Measurements from ENCODE around the gene SYNDIG1.
A peak's percentile ranks its signal among the peaks of the same experiment; 100 is the strongest.

The SYNDIG1 gene

GRCh38 chr20:24580855-24581254 is 111.4 kb downstream of the SYNDIG1 start:
- no peak overlapping the region for H3K4me3 ChIP-seq (replicated peaks; ENCODE audit: low read depth, low read length)
- no peak for DNase-seq (ENCODE audit: low read depth)
- no peak for TF ChIP-seq CTCF (IDR thresholded peaks at IDR 0.05; ENCODE audit: low read length, missing control alignments)

GRCh38 chr20:24581443-24582170 is 112.2 kb downstream of the SYNDIG1 start:
- no peak for TF ChIP-seq CTCF (IDR thresholded peaks at IDR 0.05; ENCODE audit: low read length, missing control alignments)
- DNase-seq (ENCODE audit: low read depth): no peak
- H3K4me3 ChIP-seq (replicated peaks; ENCODE audit: low read depth, low read length): no peak overlapping the region

DNA sequence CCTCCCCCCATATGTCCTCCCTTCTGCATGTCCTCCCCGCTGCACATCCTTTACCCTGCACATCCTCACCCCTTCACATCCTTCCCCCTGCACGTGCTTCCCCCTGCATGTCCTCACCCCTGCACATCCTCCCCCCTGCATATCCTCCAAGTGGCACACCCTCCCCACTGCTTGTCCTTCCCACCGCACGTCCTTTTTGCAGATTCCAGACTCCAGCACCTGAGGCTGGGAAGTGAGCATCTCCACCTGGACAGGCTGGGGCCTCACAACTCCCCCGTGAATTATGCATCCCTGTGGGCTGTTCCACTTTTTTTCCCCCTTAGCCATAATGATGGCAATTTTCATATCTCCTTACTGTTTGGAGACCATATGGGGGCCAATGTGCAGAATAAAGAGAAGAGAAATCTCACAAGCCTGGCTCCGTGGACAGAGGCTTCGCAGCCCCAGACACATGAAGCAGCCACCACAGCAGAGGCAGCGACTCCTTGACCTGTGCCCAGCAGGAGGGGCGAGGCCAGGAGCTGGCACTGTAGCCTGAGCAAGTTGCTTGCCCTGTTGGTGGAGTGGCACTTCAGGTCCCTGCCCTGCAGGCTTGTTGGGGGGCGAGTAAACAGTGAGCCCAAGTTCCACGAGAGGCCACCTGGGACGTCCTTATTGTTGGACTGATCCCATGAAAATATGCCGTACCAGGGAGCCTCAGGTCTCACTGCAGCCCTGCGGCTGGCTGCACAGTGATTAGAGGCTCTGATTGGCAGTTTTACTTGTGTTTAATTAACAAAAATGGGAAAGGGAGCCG is 113.1 kb downstream of the SYNDIG1 start:
- DNase-seq (ENCODE audit: low read depth): no peak
- no peak for TF ChIP-seq CTCF (IDR thresholded peaks at IDR 0.05; ENCODE audit: low read length, missing control alignments)

DNA sequence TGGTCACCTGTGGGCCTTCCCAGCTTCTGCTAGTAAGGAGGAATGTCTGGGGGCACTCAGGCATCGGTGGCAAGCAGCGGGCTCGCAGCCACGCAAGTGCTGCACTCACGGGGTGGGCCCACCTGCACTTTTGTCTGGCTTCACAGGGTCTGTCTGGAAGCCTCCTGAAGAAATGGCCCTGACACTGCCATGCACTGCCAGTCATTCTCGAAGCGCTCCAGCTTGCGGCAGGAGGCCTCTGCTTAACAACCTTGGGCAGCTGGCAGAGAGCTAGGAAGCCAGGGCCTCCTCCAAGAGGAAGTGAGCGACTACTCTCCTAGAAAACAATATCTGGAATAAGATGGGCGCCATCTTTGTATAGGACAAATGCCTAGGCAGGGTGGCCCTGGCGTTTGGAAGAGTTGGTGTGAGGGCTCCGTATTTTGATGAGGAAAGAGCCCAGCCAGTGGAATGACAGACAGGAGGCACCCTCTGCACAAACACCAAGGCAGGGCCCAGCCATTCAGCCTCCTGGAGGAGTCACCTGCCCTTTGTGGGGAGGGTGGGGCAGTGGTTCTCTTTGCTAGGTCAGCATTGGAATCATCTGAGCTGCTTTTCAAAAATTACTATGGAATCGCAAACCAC is 113.9 kb downstream of the SYNDIG1 start:
- no peak for DNase-seq (ENCODE audit: low read depth)
- TF ChIP-seq CTCF (IDR thresholded peaks at IDR 0.05; ENCODE audit: low read length, missing control alignments): no peak
- no peak overlapping the region for H3K4me3 ChIP-seq (replicated peaks; ENCODE audit: low read depth, low read length)

More for the DNA sequence above, 113.1 kb downstream of the SYNDIG1 start:
- no peak overlapping the region for H3K4me3 ChIP-seq (replicated peaks; ENCODE audit: low read depth, low read length)

- no peak overlapping the region for H3K4me3 ChIP-seq (replicated peaks; ENCODE audit: low read depth, low read length)
- no peak for DNase-seq (ENCODE audit: low read depth)
- TF ChIP-seq CTCF (IDR thresholded peaks at IDR 0.05; ENCODE audit: low read length, missing control alignments): no peak
Observed at GRCh38 chr20:24584078-24584477, 114.6 kb downstream of the SYNDIG1 start.

- peak; percentile 40 for DNase-seq (ENCODE audit: low read depth)
- H3K4me3 ChIP-seq (replicated peaks; ENCODE audit: low read depth, low read length): no peak overlapping the region
- no peak for TF ChIP-seq CTCF (IDR thresholded peaks at IDR 0.05; ENCODE audit: low read length, missing control alignments)
Observed at GRCh38 chr20:24584538-24585356, 115.3 kb downstream of the SYNDIG1 start.
